Peyer's patch (tissue), 4 donors: ENCODE data around the gene ADGRB3. TPM values are rescaled to one million over a fixed set of nuclear protein-coding genes. Genes with fewer than 3 reads are reported as not detected.

ENCODE experiments used
- DNase-seq, 3 donors: peaks; one replicate each; pipeline ENCODE4 v3.0.0-alpha.2; 2017 to 2019
- H3K27ac ChIP-seq, 4 donors: fragments of 200-600 bp; sonication (generic); one replicate each; pipeline ENCODE4 v1.5.1; 2016 to 2019
- H3K27me3 ChIP-seq, 2 donors: fragments of 200-600 bp; sonication (generic); one replicate each; pipeline ENCODE4 v1.5.1; 2019
- H3K36me3 ChIP-seq, 3 donors: fragments of 200-600 bp; sonication (generic); one replicate each; pipeline ENCODE4 v1.5.1; 2016 to 2019
- H3K4me1 ChIP-seq, 4 donors: fragments of 200-600 bp; sonication (generic); one replicate each; pipeline ENCODE4 v1.5.1; 2016 to 2019
- H3K4me3 ChIP-seq, 4 donors: fragments of 200-600 bp; sonication (generic); 1 replicate in 3 of 4; 2 replicates in 1 of 4; pipeline ENCODE4 v1.5.1; 2016 to 2019; ENCODE audit warnings: mild to moderate bottlenecking in 1 of 4
- H3K9me3 ChIP-seq, 4 donors: fragments of 200-600 bp; sonication (generic); one replicate each; pipeline ENCODE4 v1.5.1; 2016 to 2019; ENCODE audit warnings: mild to moderate bottlenecking in 1 of 4
- CTCF ChIP-seq, 6 experiments: fragments of 450-650 bp in 4 of 6; fragments of 200-600 bp in 2 of 6; sonication (generic) in 1 of 6; IDR thresholded peaks; one replicate each; pipeline ENCODE4 v1.5.1; 2017 to 2019; ENCODE audit warnings: antibody characterized with exemption in 6 of 6, mild to moderate bottlenecking in 3 of 6, moderate library complexity in 1 of 6
- POLR2A ChIP-seq, 2 donors: fragments of 450-650 bp; IDR thresholded peaks; one replicate each; pipeline ENCODE4 v1.5.1; 2017; ENCODE audit warnings: antibody characterized with exemption in 2 of 2, mild to moderate bottlenecking in 2 of 2, moderate library complexity in 2 of 2
- total RNA-seq, 4 donors: library from RNA; depleted of rRNA; stranded (reverse); fragments of >200 nt; gene quantifications; one replicate each; pipeline ENCODE4 v1.1.0, GENCODE V29; 2016

The ADGRB3 gene
- total RNA-seq: 1 to 10 TPM; 1.2 to 9.9 (median 2.5) TPM

- H3K27me3 ChIP-seq: no peaks in the 10 kb centered on the region
- peak; percentile 18 to 67 (median 66) for DNase-seq
- no peaks in the 10 kb centered on the region for H3K9me3 ChIP-seq
- no peak for TF ChIP-seq POLR2A (IDR thresholded peaks at IDR 0.05)
- no peak for TF ChIP-seq CTCF (IDR thresholded peaks at IDR 0.05)
- peak within 1 kb of the TSS; percentile 24 to 80 (median 62) for H3K27ac ChIP-seq
- peaks cover 0 to 6% (median 0%) of the 10 kb centered on the region in 4 donors for H3K4me1 ChIP-seq
- peak within 1 kb of the TSS; percentile 41 to 63 (median 50) for H3K4me3 ChIP-seq
- no peaks in the 10 kb centered on the region for H3K36me3 ChIP-seq
Observed at GRCh38 chr6:68634726-68635411, at the start of gene ADGRB3. ADGRB3 (plus strand) TSS chr6:68635282; CDS start chr6:68638676, 3,394 bp downstream.

GRCh38 chr6:68593558-68593957 is 41.5 kb upstream of the ADGRB3 start:
- no peak for TF ChIP-seq CTCF (IDR thresholded peaks at IDR 0.05)
- no peak for TF ChIP-seq POLR2A (IDR thresholded peaks at IDR 0.05)
- no peaks in the 10 kb centered on the region for H3K4me1 ChIP-seq
- no peak overlapping the region for H3K4me3 ChIP-seq
- no peaks in the 10 kb centered on the region for H3K9me3 ChIP-seq
- H3K27me3 ChIP-seq: no peaks in the 10 kb centered on the region
- no peaks in the 10 kb centered on the region for H3K36me3 ChIP-seq
- no peak overlapping the region for H3K27ac ChIP-seq
- no peak for DNase-seq

- no peaks in the 10 kb centered on the region for H3K27me3 ChIP-seq
- DNase-seq: no peak
- TF ChIP-seq CTCF (IDR thresholded peaks at IDR 0.05): no peak
- no peak for TF ChIP-seq POLR2A (IDR thresholded peaks at IDR 0.05)
- H3K9me3 ChIP-seq: no peaks in the 10 kb centered on the region
- no peak overlapping the region for H3K27ac ChIP-seq
- no peaks in the 10 kb centered on the region for H3K4me1 ChIP-seq
- H3K4me3 ChIP-seq: no peak overlapping the region
- H3K36me3 ChIP-seq: no peaks in the 10 kb centered on the region
Observed at GRCh38 chr6:68597642-68598041, 37.4 kb upstream of the ADGRB3 start.

DNA sequence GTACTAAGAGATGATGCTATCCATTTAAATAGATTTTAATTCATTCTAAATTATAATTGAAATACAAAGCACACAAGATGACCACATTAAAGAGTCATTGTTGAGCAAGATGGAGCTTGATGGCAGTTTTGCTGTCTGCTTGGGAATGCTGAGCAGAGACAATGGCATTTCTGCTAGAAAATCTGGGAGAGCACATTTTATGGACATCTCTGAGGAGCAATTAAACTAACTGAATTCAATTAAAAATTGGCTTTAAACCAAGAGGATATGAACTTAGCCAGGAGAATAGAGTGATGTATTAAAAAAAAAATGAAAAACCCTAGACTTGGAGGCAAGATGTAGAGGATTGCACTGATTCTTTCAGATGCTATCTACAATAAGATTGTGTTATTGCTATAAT is 19.1 kb upstream of the ADGRB3 start:
- Histone ChIP-seq H3K4me3 (no peak overlapping the region), H3K36me3 (no peaks in the 10 kb centered on the region), H3K27me3 (no peaks in the 10 kb centered on the region), H3K27ac (no peak overlapping the region), H3K4me1 (no peaks in the 10 kb centered on the region), H3K9me3 (no peaks in the 10 kb centered on the region)
- TF ChIP-seq CTCF (IDR thresholded peaks at IDR 0.05): no peak
- DNase-seq: no peak

GRCh38 chr6:68625998-68626397 is 9.1 kb upstream of the ADGRB3 start:
- DNase-seq: no peak
- TF ChIP-seq CTCF (IDR thresholded peaks at IDR 0.05): no peak
- no peak for TF ChIP-seq POLR2A (IDR thresholded peaks at IDR 0.05)

More at GRCh38 chr6:68625998-68626397, 9.1 kb upstream of the ADGRB3 start:
- no peaks in the 10 kb centered on the region for H3K27me3 ChIP-seq
- no peak overlapping the region for H3K27ac ChIP-seq
- H3K36me3 ChIP-seq: no peaks in the 10 kb centered on the region
- no peaks in the 10 kb centered on the region for H3K9me3 ChIP-seq
- H3K4me3 ChIP-seq: no peak overlapping the region
- H3K4me1 ChIP-seq: no peaks in the 10 kb centered on the region
